ENCODE measurements around the gene RASD1.

DNA sequence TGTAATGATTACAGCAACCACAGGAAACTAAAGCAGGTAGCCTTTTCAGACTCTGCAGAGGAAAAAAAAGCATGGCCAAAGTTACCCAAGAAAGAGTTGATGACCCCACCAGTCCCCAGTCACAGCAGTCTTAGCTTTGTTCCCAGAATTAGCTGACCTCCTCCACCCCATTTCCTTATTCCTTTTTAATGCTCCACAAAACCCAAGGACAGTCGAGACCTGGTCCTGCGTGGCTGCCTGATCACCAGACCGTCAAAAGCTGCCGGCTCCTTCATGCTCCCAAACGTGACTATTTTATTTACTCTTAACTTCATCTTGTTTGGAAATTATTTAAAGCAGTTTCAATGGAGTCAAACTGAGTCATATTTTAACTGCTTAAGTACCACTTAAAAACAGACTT is 48.1 kb downstream of the RASD1 start:
- TF ChIP-seq, protein P1, sequence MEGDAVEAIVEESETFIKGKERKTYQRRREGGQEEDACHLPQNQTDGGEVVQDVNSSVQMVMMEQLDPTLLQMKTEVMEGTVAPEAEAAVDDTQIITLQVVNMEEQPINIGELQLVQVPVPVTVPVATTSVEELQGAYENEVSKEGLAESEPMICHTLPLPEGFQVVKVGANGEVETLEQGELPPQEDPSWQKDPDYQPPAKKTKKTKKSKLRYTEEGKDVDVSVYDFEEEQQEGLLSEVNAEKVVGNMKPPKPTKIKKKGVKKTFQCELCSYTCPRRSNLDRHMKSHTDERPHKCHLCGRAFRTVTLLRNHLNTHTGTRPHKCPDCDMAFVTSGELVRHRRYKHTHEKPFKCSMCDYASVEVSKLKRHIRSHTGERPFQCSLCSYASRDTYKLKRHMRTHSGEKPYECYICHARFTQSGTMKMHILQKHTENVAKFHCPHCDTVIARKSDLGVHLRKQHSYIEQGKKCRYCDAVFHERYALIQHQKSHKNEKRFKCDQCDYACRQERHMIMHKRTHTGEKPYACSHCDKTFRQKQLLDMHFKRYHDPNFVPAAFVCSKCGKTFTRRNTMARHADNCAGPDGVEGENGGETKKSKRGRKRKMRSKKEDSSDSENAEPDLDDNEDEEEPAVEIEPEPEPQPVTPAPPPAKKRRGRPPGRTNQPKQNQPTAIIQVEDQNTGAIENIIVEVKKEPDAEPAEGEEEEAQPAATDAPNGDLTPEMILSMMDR (IDR thresholded peaks at IDR 0.05), result no peak
- no peak for TF ChIP-seq MAFK (IDR thresholded peaks at IDR 0.05; ENCODE audit: partially characterized antibody)
- no peak for TF ChIP-seq FOSL2 (IDR thresholded peaks at IDR 0.05)
- no peak for TF ChIP-seq FOSL2 (CRISPR knock-in tag; IDR thresholded peaks at IDR 0.05)
- TF ChIP-seq, protein P2, sequence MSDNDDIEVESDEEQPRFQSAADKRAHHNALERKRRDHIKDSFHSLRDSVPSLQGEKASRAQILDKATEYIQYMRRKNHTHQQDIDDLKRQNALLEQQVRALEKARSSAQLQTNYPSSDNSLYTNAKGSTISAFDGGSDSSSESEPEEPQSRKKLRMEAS (IDR thresholded peaks at IDR 0.05), result no peak
- no peak for TF ChIP-seq RAD21 (conservative IDR thresholded peaks at IDR 0.05 in 1 of 2, IDR thresholded peaks at IDR 0.05 in 1 of 2)
- TF ChIP-seq RFX5 (IDR thresholded peaks at IDR 0.05), result no peak
- TF ChIP-seq POLR2A (IDR thresholded peaks at IDR 0.05; ENCODE audit: low read length), result no peak
- no peak for TF ChIP-seq EP300 (IDR thresholded peaks at IDR 0.05)
- TF ChIP-seq SMC3 (IDR thresholded peaks at IDR 0.05), result no peak
- TF ChIP-seq TP53 (CRISPR knock-in tag; IDR thresholded peaks at IDR 0.05), result no peak
- no peak for TF ChIP-seq RNF2 (IDR thresholded peaks at IDR 0.05; ENCODE audit: borderline replicate concordance, low read depth)
- TF ChIP-seq ESRRA (IDR thresholded peaks at IDR 0.05; ENCODE audit: borderline replicate concordance, low read length), result no peak

All from A549 (cell line).